Femur (tissue), 1 donor: ENCODE data around the gene UBASH3B.

Experiments
- DNase-seq: peaks from one replicate; pipeline ENCODE4 v3.0.0-alpha.2; 2017

Gene UBASH3B

GRCh38 chr11:122681070-122681469, 25.5 kb downstream of the UBASH3B start:
- no peak for DNase-seq

- no peak for DNase-seq
Observed at GRCh38 chr11:122681735-122682134, 26.2 kb downstream of the UBASH3B start.

GRCh38 chr11:122682464-122682863, 26.9 kb downstream of the UBASH3B start:
- DNase-seq: no peak

- no peak for DNase-seq
Observed at GRCh38 chr11:122685041-122685440, 29.5 kb downstream of the UBASH3B start.

GRCh38 chr11:122686111-122686510, 30.6 kb downstream of the UBASH3B start:
- no peak for DNase-seq

GRCh38 chr11:122690384-122690783, 34.9 kb downstream of the UBASH3B start:
- DNase-seq: peak; percentile 47

GRCh38 chr11:122690801-122691548, 35.5 kb downstream of the UBASH3B start:
- DNase-seq: peak; percentile 74

GRCh38 chr11:122691549-122692150, 36.1 kb downstream of the UBASH3B start:
- peak; percentile 34 for DNase-seq

- DNase-seq: no peak
Observed at GRCh38 chr11:122692444-122692843, 36.9 kb downstream of the UBASH3B start.

- no peak for DNase-seq
Observed at GRCh38 chr11:122695076-122695615, 39.6 kb downstream of the UBASH3B start.

- DNase-seq: peak; percentile 33
Observed at GRCh38 chr11:122696662-122697061, 41.1 kb downstream of the UBASH3B start.

GRCh38 chr11:122697636-122698167, 42.2 kb downstream of the UBASH3B start:
- DNase-seq: peak; percentile 33

GRCh38 chr11:122698392-122698791, 42.9 kb downstream of the UBASH3B start:
- DNase-seq: no peak

GRCh38 chr11:122700666-122701065, 45.1 kb downstream of the UBASH3B start:
- no peak for DNase-seq

GRCh38 chr11:122701143-122701542, 45.6 kb downstream of the UBASH3B start:
- no peak for DNase-seq

- DNase-seq: no peak
Observed at GRCh38 chr11:122703541-122704272, 48.2 kb downstream of the UBASH3B start.

- no peak for DNase-seq
Observed at GRCh38 chr11:122705396-122705795, 49.9 kb downstream of the UBASH3B start.

GRCh38 chr11:122706291-122707088, 51.0 kb downstream of the UBASH3B start:
- DNase-seq: no peak

- DNase-seq: no peak
Observed at GRCh38 chr11:122707111-122707510, 51.6 kb downstream of the UBASH3B start.

- DNase-seq: no peak
Observed at GRCh38 chr11:122707901-122708300, 52.4 kb downstream of the UBASH3B start.

GRCh38 chr11:122709039-122709760, 53.7 kb downstream of the UBASH3B start:
- DNase-seq: no peak

- DNase-seq: no peak
Observed at GRCh38 chr11:122711362-122711761, 55.8 kb downstream of the UBASH3B start.
